Right kidney (tissue), 1 donor: ENCODE measurements around the gene CACNG3.
"Not testable (repeated sequence)": the region's sequence is repeated elsewhere in the genome, so short reads cannot be mapped to it uniquely, and the experiment has no call there.

ENCODE experiments used
- DNase-seq: peaks from one replicate; pipeline ENCODE4 v3.0.0-alpha.2; 2016

Gene CACNG3

GRCh38 chr16:24279982-24280515 is 23.9 kb downstream of the CACNG3 start:
- no peak for DNase-seq

- DNase-seq, result no peak
Measured at GRCh38 chr16:24281466-24281865, 25.3 kb downstream of the CACNG3 start.

GRCh38 chr16:24282141-24282540 is 26.0 kb downstream of the CACNG3 start:
- no peak for DNase-seq

DNA sequence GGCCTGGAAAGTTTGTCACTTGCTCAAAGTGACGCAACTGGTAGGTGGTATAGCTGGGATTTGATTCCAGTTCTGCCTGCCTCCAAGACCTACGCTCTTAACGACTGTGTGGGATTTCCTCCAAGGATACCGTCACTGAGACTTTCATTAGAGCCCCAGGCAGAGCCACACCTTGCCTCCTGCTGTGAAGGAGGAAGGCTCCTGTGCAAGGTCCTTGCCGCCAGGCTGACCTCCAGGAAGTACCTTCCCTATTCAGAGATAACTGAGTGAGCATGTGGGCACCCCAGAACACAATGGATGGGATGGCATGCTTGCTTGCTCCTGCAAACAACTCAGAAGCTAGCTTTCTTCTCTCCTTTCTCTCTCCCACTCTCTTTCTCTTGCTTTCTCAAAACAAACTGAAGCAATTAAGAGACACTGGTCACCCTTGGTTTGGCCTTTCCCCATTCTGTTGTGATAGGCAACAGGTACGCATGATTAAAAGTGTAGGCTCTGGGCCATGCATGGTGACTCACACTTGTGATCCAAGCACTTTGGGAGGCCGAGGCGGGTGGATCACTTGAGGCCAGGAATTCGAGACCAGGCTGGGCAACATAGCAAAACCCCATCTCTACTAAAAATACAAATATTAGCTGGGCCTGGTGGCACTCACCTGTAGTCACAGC is 30.7 kb downstream of the CACNG3 start:
- no peak for DNase-seq

DNA sequence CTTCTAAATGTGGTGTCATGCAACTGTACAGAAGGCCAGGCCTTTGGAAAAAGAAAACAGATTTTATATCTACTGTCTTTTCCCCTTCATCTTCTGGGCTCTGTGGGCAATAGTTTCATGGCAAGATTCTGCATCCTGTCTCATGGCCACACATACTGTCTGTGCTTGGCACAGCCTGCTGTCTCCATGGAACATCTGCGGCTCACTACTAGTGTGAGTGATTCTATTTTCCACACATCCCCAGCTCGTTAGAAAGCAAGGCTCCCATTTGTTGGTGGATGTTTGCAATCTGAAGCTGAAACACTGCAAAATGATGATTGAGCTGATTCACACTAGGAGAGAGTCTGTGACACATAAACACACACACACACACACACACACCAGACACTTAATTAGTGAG is 32.4 kb downstream of the CACNG3 start:
- no peak for DNase-seq

DNA sequence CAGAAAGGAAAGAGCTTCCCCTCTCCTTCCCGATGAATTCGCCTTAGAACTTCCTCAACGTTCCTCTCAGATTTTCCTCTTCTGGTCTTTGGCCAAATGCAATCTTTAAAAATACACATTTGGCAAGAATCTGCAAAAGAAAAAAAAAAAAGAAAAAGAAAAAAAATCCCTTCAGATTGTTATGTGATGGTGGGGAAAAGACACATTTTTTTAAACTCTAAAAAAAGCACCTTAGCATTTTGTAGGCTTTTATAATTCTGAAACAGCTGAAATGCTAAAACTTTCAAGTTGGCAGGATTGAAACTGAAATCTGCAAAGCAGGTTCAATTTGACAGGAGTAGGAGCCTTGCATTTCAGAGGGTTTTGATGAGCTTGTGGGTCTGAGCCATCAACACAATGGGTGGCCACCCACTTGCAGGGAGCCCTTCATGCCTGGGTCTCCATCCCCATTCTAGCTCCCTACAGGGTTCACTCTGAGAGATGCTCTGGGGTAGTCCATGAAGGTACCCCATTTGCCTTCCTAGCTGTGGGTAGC is 33.1 kb downstream of the CACNG3 start:
- DNase-seq, result no peak

DNA sequence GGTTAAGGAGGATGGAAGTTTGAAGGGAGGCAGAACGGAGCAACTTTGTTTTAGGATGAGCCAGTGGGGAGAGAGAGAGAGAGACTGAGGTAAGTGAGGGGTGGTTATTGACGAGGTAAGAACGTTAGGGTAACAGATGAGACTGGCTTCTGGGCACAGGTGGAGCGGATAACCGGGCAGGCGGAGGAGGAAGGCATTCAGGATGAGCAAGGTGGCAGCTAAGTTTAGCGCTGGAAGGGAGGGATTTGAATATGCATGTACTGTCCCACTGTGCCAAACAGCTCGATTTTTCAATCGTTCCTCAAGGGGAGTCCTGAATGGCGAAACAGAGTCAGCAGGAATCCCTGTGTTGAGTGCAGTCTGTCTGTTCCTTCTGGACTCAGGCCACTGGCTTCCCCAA is 35.8 kb downstream of the CACNG3 start:
- DNase-seq, result no peak

DNA sequence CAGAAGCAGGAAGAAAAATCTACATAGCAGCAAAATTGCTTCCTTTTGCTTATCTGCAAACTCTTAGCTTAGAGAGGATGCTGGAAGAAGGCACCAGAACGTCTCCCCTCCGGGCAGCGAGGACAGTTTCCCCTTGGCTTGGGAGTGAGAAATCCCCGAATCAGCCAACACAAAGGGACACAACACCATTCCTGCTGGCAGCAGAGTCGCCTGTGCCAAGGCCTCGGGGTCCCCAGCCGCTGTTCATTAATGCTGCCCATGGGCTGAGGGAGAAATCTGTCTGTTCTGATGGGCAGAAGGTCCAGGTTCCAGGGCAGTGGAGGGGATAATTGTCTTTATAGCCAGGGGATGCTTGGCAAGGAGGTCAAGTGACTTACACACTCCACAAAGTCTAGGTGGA is 38.0 kb downstream of the CACNG3 start:
- no peak for DNase-seq

- DNase-seq, result no peak
Measured at GRCh38 chr16:24297375-24297774, 41.2 kb downstream of the CACNG3 start.

DNA sequence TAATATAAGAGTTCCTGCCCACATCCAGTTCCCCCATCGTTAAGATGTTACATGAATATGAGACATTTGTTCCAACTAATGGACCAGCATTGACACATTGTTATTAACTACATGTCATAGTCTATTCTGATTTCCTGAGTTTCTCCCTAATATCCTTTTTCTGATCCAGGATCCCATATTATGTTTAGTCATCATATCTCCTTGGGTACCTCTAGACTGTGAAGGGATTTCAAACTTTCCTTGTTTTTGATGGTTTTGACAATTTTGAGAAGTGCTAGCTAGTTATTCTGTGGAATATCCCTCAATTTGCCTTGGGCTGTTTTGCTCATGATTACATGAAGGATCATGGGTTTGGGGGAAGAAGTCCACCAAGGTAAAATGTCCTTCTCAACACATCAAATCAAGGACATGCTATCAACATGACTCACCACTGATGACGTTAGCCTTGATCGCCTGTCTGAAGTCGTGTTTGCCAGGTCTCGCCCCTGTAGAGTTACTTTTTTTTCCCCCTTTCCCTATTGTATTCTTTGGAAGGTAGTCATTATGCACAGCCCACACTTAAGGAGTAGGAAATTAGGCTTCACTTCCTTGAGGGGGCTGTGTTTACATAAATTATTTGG is 42.5 kb downstream of the CACNG3 start:
- DNase-seq, result no peak

- DNase-seq, result not testable (repeated sequence)
Measured at GRCh38 chr16:24300750-24301149, 44.6 kb downstream of the CACNG3 start.

- DNase-seq, result no peak
Measured at GRCh38 chr16:24302636-24303035, 46.5 kb downstream of the CACNG3 start.

DNA sequence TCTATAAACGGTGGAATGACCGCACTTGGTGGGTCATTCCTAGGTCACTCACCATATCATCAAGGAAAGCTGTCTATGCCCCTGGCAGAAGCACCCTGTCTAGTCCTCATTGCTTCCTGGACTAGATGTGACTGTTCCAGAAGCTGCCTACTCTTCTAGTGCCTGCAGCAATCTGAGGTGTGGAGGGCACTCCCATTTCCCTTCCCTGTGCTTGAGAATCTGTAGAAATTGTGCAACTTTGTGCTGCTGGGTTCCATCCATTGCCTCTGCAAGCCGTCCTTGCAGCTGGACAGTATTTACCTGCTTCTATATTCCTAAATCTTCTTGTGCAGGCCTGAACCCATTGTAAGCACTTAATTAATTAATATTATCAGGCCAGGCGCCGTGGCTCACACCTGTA is 52.1 kb downstream of the CACNG3 start:
- no peak for DNase-seq

DNA sequence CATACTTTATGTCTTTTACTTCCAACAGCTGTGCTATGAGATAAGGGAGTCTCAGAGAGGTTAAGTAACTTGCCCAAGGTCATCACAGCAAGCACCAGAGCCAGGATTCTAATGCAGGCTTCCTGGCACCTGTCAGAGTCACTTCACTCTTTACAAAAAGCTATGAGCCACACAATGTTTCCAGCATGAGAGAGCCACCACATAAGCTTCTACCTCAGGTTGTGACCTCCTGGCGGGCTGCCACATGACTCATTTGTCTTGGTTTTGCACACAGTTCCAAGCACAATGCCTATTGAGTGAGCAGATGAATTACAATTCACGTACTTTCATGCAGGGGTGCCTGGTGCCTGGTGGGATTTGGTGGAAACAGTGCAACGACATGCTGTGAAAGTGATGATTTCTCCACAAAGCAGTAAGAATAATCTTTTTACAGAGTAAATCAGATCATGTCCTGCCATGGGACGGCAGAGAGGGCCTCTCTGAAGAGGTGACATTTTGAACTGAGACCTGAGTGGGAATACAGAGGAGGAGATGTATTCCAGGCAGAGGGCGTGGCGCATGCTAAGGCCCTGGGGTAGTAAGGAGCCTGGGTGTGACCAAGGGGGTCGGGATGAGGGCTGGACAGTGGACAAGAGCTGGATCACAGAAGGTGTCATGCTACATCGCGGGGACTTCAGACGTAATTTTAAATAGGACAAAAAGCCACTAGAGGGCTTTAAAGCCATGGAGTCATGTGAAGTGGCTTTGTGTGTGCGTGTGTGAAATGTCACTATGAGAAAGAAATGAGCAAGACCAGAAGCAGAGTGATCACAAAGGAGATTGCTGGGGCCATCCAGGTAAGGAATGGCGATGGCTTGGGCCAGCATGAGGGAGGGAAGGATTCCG is 53.4 kb downstream of the CACNG3 start:
- DNase-seq, result no peak

DNA sequence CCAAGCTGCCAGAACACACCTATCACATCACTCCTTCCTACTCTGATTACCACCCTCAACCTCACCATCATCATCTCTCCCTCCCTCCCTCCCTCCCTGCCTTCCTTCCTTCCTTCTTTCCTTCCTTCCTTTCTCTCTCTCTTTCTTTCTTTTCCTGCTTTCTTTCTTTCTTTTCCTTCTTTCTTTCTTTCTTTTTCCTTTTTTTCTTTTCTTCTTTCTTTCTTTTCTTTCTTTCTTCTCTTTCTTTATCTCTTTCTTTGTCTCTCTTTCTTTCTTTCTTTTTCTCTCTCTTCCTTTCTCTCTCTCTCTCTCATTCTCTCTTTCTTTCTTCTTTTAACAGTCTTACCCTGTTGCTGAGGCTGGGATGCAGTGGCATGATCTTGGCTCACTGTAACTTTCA is 59.2 kb downstream of the CACNG3 start:
- DNase-seq, result no peak

DNA sequence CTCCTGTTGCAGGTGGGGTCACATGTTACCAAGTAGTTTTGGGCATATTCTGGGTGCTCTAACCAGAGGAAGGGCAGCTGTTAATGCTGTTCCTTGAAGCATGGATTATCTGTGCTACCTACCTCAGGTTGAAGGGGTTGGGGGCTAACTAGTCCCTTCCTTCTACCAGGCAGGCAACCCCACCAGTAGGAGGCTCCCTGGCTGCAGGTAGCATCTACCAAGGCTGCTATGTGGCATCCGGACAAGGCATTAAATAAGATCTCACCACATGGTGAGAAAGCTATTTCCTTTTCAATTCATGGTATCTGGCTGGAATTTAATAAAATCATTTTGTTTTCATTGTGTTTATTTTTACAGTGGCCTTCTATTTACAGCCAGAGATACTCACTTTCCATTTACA is 62.5 kb downstream of the CACNG3 start:
- DNase-seq, result no peak

GRCh38 chr16:24319126-24319814 is 63.1 kb downstream of the CACNG3 start:
- no peak for DNase-seq

DNA sequence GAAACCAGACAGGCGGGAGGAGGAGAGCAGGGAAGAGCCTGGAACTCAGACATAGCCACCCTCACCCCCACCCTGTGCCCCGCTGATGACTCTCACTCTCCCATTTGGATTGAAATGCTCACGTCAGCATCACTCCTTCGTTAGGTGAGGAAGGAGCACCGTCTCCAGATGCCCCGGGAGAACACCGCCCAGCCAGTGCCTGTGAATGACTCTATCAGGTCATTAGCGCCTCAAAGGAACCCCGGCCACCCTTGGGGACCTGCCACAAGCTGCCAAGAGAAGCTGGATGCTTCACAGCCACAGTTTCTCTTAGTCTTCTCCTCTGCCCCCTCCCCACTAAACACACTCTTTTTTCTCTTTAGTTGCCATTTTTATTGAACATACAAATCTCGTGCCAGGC is 66.0 kb downstream of the CACNG3 start:
- no peak for DNase-seq

DNA sequence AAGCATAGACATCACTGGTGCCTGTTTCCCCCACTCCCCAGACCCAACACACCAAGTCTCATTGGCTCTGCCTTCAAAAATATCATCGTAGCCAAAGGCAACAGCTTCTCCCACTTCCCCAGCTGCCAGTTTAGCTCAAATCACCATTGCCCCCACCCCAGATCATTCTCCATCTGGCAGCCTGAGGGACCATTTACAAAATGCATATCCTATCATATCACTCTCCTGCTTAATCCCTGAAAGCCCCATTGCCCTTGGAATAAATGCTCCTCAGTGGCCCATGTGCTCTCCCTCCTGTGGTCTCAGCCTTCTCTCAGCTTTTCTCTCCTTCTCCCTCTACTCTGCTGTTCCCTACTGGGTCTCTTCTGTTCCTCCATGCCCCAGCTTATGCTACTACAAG is 68.3 kb downstream of the CACNG3 start:
- no peak for DNase-seq

- DNase-seq, result no peak
Measured at GRCh38 chr16:24328835-24329452, 72.8 kb downstream of the CACNG3 start.

DNA sequence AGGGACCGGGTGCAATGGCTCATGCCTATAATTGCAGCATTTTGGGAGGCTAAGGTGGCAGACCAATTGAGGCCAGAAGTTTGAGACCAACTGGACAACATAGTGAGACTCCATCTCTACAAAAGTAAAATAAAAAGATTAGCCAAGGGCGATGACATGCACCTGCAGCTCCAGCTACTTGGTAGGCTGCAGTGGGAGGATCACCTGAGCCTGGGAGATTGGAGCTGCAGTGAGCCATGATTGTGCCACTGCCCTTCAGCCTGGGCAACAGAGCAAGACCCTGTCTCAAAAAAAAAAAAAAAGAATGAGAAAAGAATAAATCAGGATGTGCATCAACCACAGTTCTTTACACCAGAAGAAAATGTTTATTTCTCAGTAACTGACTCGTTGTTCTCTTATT is 76.0 kb downstream of the CACNG3 start:
- no peak for DNase-seq

- no peak for DNase-seq
Measured at GRCh38 chr16:24332582-24333090, 76.5 kb downstream of the CACNG3 start.
